A549 (cell line): ENCODE measurements around the gene SMIM15. TPM values are rescaled to one million over a fixed set of nuclear protein-coding genes. Genes with fewer than 3 reads are reported as not detected.

Source experiments
- ATAC-seq, 2 experiments: fragments of 200-7000 bp in 1 of 2; fragments of >200 bp in 1 of 2; cut with Nextera tagmentation in 1 of 2; cut with Tn5 transposase in 1 of 2; 3 replicates each; pipeline versions ENCODE4 v1.8.0 to v1.9.1; 2018 to 2020; ENCODE audit warnings: mild to moderate bottlenecking in 1 of 2, moderate library complexity in 1 of 2
- CTCF ChIA-PET: fragments of 300-600 bp; sonication (Branson Sonifier 250); formaldehyde crosslinking; extraction: SDS; loops from one replicate; lab custom pipeline; 2021; ENCODE audit warnings: antibody characterized with exemption, inconsistent platforms; lab: Yijun Ruan, JAX
- POLR2A ChIA-PET: fragments of 350-600 bp; formaldehyde crosslinking; extraction: SDS; loops from one replicate; lab custom pipeline; 2021; ENCODE audit warnings: antibody characterized with exemption, inconsistent platforms; lab: Yijun Ruan, JAX
- DNase-seq, 2 experiments: peaks; one replicate each; pipeline versions ENCODE4 v3.0.0 to v3.0.0-alpha.2; 2011 to 2016; ENCODE audit warnings: low read depth in 1 of 2, low spot score in 1 of 2
- FAIRE-seq: peaks from 2 replicates; lab custom pipeline; 2011; peaks lifted over from hg19 to GRCh38; lab: Jason Lieb, UNC
- H3K27ac ChIP-seq, 2 experiments: fragments of >200 bp; sonication (Bioruptor Twin); formaldehyde crosslinking; 3 replicates each; pipeline ENCODE4 v1.5.1; 2016 to 2017
- H3K4me1 ChIP-seq: fragments of >200 bp; sonication (Bioruptor Twin); formaldehyde crosslinking; 3 replicates; pipeline ENCODE4 v1.6.1; 2016
- H3K4me2 ChIP-seq: fragments of >200 bp; sonication (Bioruptor Twin); formaldehyde crosslinking; 3 replicates; pipeline ENCODE4 v1.6.1; 2016
- H3K4me3 ChIP-seq: fragments of >200 bp; sonication (Bioruptor Twin); formaldehyde crosslinking; 3 replicates; pipeline ENCODE4 v1.5.1; 2016
- H3K9me3 ChIP-seq: fragments of >200 bp; sonication (Bioruptor Twin); formaldehyde crosslinking; 3 replicates; pipeline ENCODE4 v1.6.1; 2016
- EHMT2 ChIP-seq: fragments of 200-600 bp; sonication (generic); IDR thresholded peaks from 2 replicates; pipeline ENCODE4 v1.6.1; 2016; ENCODE audit warnings: antibody characterized with exemption, low read depth, mild to moderate bottlenecking, moderate library complexity
- ESRRA ChIP-seq: fragments of 150-350 bp; IDR thresholded peaks from 2 replicates; pipeline ENCODE4 v1.6.1; 2014; ENCODE audit warnings: mild to moderate bottlenecking, low read length, borderline replicate concordance
- HDAC2 ChIP-seq: fragments of 200-600 bp; sonication (generic); IDR thresholded peaks from 2 replicates; pipeline ENCODE4 v1.6.1; 2016
- HEYL ChIP-seq: fragments of 250-450 bp; sonication (Bioruptor Pico); IDR thresholded peaks from 2 replicates; pipeline ENCODE4 v1.8.0; 2021; ENCODE audit warnings: mild to moderate bottlenecking, moderate library complexity
- JUN ChIP-seq, 2 experiments: fragments of >200 bp; sonication (Bioruptor Twin); formaldehyde crosslinking; IDR thresholded peaks; 2 replicates in 1 of 2; 3 replicates in 1 of 2; pipeline ENCODE4 v1.6.1; 2016 to 2017
- KDM1A ChIP-seq: fragments of 200-600 bp; sonication (generic); IDR thresholded peaks from 2 replicates; pipeline ENCODE4 v1.6.1; 2016; ENCODE audit warnings: low read depth, mild to moderate bottlenecking
- MAFK ChIP-seq: fragments of 450-650 bp; IDR thresholded peaks from 2 replicates; pipeline ENCODE4 v1.6.1; 2014; ENCODE audit not compliant: partially characterized antibody
- MYC ChIP-seq: IDR thresholded peaks from 2 replicates; pipeline ENCODE4 v1.6.1; 2012; ENCODE audit warnings: mild to moderate bottlenecking, inconsistent platforms, low read length, improper control_type of control experiment, borderline replicate concordance
- POLR2A ChIP-seq: IDR thresholded peaks from 2 replicates; pipeline ENCODE4 v1.6.1; 2012; ENCODE audit warnings: mild to moderate bottlenecking, low read length
- RAD21 ChIP-seq, 2 experiments: fragments of >200 bp in 1 of 2; sonication (Bioruptor Twin) in 1 of 2; formaldehyde crosslinking in 1 of 2; IDR thresholded peaks in 1 of 2; conservative IDR thresholded peaks in 1 of 2; 2 replicates in 1 of 2; 3 replicates in 1 of 2; pipeline ENCODE4 v1.6.1; 2012 to 2018; ENCODE audit warnings: inconsistent platforms in 1 of 2
- RNF2 ChIP-seq: fragments of 200-600 bp; sonication (generic); IDR thresholded peaks from 2 replicates; pipeline ENCODE4 v1.6.1; 2016; ENCODE audit warnings: low read depth, mild to moderate bottlenecking, antibody characterized with exemption, moderate library complexity, borderline replicate concordance
- SMC3 ChIP-seq: fragments of >200 bp; sonication (Bioruptor Twin); formaldehyde crosslinking; IDR thresholded peaks from 3 replicates; pipeline ENCODE4 v1.6.1; 2018; ENCODE audit warnings: inconsistent platforms
- TFCP2L1 ChIP-seq: fragments of 250-450 bp; sonication (Bioruptor Pico); IDR thresholded peaks from 2 replicates; pipeline ENCODE4 v1.5.0; 2021; ENCODE audit warnings: mild to moderate bottlenecking
- ZC3H11A ChIP-seq: fragments of 450-650 bp; IDR thresholded peaks from 2 replicates; pipeline ENCODE4 v1.6.1; 2014; ENCODE audit warnings: antibody characterized with exemption, mild to moderate bottlenecking
- ZFP36 ChIP-seq: fragments of 450-650 bp; IDR thresholded peaks from 2 replicates; pipeline ENCODE4 v1.6.1; 2014; ENCODE audit warnings: borderline replicate concordance; ENCODE audit not compliant: partially characterized antibody
- ZNF302 ChIP-seq: fragments of 250-450 bp; sonication (Bioruptor Pico); IDR thresholded peaks from 2 replicates; pipeline ENCODE4 v1.9.0; 2021; ENCODE audit warnings: inconsistent platforms, mild to moderate bottlenecking, moderate library complexity
- WGBS: methylation state at CpG from one replicate; pipeline ENCODE4 v1.1.6; 2017; ENCODE audit errors: missing lambda C conversion rate; 5-methylcytosine and 5-hydroxymethylcytosine counted together
- polyA plus RNA-seq, 4 experiments: library from polyadenylated mRNA; depleted of rRNA in 3 of 4; stranded (reverse); fragments of >200 nt; fragmentation: RNase III in 1 of 4; extraction: RNeasy Plus Mini Kit Qiagen cat#74134 plus additional on column Dnase treatment in 1 of 4; gene quantifications; 2 replicates in 3 of 4; 3 replicates in 1 of 4; pipeline ENCODE4 v1.2.3, GENCODE V29; 2011 to 2017
- TF ChIP-seq, protein P1 (sequence below): fragments of 200-600 bp; sonication (generic); IDR thresholded peaks from 2 replicates; pipeline ENCODE4 v1.6.1; 2016; ENCODE audit warnings: antibody characterized with exemption, mild to moderate bottlenecking, moderate library complexity
- TF ChIP-seq, protein P2 (sequence below): IDR thresholded peaks from 2 replicates; pipeline ENCODE4 v1.6.1; 2012
- TF ChIP-seq, protein P3 (sequence below): fragments of >200 bp; sonication (Bioruptor Twin); formaldehyde crosslinking; IDR thresholded peaks from 3 replicates; pipeline ENCODE4 v1.5.1; 2016
- TF ChIP-seq, protein P4 (sequence below): fragments of 250-450 bp; sonication (Bioruptor Pico); IDR thresholded peaks from 2 replicates; pipeline ENCODE4 v1.5.0; 2021; ENCODE audit warnings: mild to moderate bottlenecking, moderate library complexity, borderline replicate concordance

Gene SMIM15
- polyA plus RNA-seq, 2 of the 4 experiments (the other 2 are of a cell fraction) = 58.0 to 131 TPM

DNA sequence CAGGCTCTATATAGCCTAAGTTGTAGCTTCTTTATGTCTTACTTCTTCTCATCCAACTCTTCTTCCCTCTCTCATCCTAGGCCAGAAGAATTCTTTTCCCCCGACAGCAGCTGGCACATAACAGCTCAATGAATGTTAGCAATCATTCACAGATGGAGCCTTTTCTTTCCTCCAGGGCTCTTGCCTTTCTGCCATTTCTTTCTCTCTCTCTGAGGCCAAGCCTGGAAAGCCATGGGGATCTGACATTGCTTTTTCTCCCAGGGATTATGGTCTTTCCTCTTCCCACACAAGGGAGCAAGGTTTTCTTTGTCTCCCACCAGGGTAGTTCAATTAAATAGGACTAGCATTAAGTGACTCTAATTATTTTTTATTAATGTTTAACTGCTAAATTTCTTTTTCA is 20.5 kb downstream of the SMIM15 start (continued):
- TF ChIP-seq, protein P1, sequence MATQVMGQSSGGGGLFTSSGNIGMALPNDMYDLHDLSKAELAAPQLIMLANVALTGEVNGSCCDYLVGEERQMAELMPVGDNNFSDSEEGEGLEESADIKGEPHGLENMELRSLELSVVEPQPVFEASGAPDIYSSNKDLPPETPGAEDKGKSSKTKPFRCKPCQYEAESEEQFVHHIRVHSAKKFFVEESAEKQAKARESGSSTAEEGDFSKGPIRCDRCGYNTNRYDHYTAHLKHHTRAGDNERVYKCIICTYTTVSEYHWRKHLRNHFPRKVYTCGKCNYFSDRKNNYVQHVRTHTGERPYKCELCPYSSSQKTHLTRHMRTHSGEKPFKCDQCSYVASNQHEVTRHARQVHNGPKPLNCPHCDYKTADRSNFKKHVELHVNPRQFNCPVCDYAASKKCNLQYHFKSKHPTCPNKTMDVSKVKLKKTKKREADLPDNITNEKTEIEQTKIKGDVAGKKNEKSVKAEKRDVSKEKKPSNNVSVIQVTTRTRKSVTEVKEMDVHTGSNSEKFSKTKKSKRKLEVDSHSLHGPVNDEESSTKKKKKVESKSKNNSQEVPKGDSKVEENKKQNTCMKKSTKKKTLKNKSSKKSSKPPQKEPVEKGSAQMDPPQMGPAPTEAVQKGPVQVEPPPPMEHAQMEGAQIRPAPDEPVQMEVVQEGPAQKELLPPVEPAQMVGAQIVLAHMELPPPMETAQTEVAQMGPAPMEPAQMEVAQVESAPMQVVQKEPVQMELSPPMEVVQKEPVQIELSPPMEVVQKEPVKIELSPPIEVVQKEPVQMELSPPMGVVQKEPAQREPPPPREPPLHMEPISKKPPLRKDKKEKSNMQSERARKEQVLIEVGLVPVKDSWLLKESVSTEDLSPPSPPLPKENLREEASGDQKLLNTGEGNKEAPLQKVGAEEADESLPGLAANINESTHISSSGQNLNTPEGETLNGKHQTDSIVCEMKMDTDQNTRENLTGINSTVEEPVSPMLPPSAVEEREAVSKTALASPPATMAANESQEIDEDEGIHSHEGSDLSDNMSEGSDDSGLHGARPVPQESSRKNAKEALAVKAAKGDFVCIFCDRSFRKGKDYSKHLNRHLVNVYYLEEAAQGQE = no peak
- TF ChIP-seq RNF2 = no peak
- TF ChIP-seq ZNF302 (CRISPR knock-in tag) = no peak
- no peak for TF ChIP-seq HEYL (CRISPR knock-in tag)
- TF ChIP-seq, all 56 proteins: peak for 0

DNA sequence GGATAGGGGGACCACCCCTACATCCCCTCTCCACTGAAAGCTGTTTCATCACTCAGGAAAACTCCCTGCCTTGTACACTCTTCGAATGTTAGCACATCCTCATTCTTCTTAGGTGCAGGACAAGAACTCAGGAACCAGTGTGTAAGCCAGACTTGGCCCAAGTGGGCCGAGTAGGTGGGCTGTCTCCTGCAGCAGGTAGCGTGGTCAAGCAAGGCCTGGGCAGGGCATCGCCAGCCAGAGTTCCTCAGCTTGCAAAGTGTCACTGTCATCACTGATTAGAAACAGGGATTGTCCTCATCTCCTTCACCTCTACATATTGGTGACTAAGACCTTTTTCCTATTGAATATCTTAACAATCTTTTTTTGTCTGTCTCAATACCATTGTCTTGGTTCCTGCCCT is 22.3 kb downstream of the SMIM15 start:
- Histone ChIP-seq H3K4me1 (no peaks in the 10 kb centered on the region), H3K4me3 (no peak overlapping the region), H3K27ac (no peak overlapping the region), H3K4me2 (no peak overlapping the region), H3K9me3 (no peaks in the 10 kb centered on the region)
- CTCF ChIA-PET = interaction anchor here (1.4 kb wide), 1 partner anchor 85 kb away, joined by 5 read pairs; no protein-coding TSS in a partner anchor
- FAIRE-seq (no peak), ATAC-seq (no peak), DNase-seq (no peak)
- POLR2A ChIA-PET = no interaction called here
- WGBS = 87% methylated on average over 4 of the region's 4 CpGs
- TF ChIP-seq, protein P2, sequence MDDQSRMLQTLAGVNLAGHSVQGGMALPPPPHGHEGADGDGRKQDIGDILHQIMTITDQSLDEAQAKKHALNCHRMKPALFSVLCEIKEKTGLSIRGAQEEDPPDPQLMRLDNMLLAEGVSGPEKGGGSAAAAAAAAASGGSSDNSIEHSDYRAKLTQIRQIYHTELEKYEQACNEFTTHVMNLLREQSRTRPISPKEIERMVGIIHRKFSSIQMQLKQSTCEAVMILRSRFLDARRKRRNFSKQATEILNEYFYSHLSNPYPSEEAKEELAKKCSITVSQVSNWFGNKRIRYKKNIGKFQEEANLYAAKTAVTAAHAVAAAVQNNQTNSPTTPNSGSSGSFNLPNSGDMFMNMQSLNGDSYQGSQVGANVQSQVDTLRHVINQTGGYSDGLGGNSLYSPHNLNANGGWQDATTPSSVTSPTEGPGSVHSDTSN = no peak
- TF ChIP-seq HDAC2 (no peak), MAFK (no peak), SMC3 (no peak), ESRRA (no peak), ZC3H11A (no peak), MYC (no peak), KDM1A (no peak), EHMT2 (no peak), TFCP2L1 (CRISPR knock-in tag) (no peak), ZFP36 (no peak), POLR2A (no peak)
- TF ChIP-seq, protein P3, sequence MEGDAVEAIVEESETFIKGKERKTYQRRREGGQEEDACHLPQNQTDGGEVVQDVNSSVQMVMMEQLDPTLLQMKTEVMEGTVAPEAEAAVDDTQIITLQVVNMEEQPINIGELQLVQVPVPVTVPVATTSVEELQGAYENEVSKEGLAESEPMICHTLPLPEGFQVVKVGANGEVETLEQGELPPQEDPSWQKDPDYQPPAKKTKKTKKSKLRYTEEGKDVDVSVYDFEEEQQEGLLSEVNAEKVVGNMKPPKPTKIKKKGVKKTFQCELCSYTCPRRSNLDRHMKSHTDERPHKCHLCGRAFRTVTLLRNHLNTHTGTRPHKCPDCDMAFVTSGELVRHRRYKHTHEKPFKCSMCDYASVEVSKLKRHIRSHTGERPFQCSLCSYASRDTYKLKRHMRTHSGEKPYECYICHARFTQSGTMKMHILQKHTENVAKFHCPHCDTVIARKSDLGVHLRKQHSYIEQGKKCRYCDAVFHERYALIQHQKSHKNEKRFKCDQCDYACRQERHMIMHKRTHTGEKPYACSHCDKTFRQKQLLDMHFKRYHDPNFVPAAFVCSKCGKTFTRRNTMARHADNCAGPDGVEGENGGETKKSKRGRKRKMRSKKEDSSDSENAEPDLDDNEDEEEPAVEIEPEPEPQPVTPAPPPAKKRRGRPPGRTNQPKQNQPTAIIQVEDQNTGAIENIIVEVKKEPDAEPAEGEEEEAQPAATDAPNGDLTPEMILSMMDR = no peak

DNA sequence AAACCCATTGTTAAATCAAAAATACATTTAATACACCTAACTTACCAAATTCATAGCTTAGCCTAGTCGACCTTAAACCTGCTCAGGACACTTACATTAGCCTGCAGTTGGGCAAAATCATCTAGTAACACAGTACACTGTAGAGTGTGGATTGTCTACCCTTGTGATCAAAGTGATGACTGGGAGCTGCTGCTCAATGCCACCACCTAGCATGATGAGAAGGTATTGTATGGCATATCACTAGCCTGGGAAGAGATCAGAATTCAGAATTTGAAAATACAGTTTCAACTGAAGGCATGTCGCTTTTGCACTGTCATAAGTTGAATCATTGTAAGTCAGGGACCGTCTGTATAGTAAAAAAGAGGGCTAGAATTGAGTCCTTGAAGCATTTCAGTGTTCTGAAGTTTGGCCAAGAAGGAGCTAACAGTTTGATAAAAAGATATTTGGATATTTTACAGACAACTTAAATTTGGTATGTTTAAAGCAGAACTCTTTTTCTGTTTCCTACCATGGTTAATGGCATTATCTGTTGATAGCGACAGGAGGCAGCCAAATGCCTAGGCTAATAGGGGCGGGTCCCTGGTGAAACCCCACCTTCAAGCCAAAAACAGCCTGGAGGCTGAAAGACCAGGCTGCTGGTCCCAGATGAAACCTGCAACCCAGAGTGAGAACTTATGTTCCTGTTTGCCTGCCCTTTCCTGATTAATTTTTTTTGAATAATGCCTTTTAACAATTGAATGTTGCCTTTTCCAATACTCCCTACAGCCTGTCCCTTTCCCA is 23.0 kb downstream of the SMIM15 start:
- POLR2A ChIA-PET = no interaction called here
- Histone ChIP-seq H3K4me2 (no peak overlapping the region), H3K9me3 (no peaks in the 10 kb centered on the region), H3K4me3 (no peak overlapping the region), H3K27ac (no peak overlapping the region), H3K4me1 (no peaks in the 10 kb centered on the region)
- 74% methylated on average over 5 of the region's 5 CpGs for WGBS
- DNase-seq (peak in 1 of 2 experiments; percentile 28), ATAC-seq (peak; percentile 88), FAIRE-seq (peak; percentile 54)
- CTCF ChIA-PET = interaction anchor here (0.6 to 1.4 kb wide), 3 partner anchors 43 to 181 kb away, joined by 4 to 5 read pairs (median 4); no protein-coding TSS in a partner anchor
- TF ChIP-seq RAD21 (conservative IDR thresholded peaks at IDR 0.05 in 1 of 2, IDR thresholded peaks at IDR 0.05 in 1 of 2) = peak in 1 of 2 experiments; percentile 41; a peak in 2 of 5 replicates
- TF ChIP-seq, protein P4, sequence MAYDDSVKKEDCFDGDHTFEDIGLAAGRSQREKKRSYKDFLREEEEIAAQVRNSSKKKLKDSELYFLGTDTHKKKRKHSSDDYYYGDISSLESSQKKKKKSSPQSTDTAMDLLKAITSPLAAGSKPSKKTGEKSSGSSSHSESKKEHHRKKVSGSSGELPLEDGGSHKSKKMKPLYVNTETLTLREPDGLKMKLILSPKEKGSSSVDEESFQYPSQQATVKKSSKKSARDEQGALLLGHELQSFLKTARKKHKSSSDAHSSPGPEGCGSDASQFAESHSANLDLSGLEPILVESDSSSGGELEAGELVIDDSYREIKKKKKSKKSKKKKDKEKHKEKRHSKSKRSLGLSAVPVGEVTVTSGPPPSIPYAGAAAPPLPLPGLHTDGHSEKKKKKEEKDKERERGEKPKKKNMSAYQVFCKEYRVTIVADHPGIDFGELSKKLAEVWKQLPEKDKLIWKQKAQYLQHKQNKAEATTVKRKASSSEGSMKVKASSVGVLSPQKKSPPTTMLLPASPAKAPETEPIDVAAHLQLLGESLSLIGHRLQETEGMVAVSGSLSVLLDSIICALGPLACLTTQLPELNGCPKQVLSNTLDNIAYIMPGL (CRISPR knock-in tag) = no peak
- TF ChIP-seq, protein P3 = peak; percentile 27; the same call in 2 of the 3 replicates
- TF ChIP-seq JUN (IDR thresholded peaks at IDR 0.05) = no peak
- TF ChIP-seq SMC3 = peak; percentile 16; the same call in 2 of the 3 replicates
